ENCODE measurements around the gene TERB1.

DNA sequence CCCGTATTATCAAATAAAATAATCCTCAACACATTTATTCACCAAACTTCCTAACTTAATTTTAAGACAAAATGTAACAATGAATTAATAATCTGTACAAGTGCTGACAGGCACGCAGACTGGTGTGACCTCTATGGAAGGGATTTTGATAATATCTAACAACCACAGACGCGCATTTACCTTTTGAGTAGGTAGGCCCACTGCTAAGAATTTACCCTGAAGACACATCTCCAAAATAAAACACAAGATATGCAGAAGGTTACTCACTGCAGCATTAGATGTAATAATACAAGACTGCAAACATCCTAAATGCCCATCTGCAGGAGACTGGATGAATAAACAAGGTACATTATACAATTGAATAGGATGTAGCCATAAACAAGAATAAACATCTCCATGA lies 82.1 kb downstream of the TERB1 start:
- TF ChIP-seq POLR2A (IDR thresholded peaks at IDR 0.05; ENCODE audit: extremely low read depth, insufficient read length), result no peak
- TF ChIP-seq, protein P1, sequence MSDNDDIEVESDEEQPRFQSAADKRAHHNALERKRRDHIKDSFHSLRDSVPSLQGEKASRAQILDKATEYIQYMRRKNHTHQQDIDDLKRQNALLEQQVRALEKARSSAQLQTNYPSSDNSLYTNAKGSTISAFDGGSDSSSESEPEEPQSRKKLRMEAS (IDR thresholded peaks at IDR 0.05; ENCODE audit: low read depth, low read length), result no peak
- TF ChIP-seq, protein P2, sequence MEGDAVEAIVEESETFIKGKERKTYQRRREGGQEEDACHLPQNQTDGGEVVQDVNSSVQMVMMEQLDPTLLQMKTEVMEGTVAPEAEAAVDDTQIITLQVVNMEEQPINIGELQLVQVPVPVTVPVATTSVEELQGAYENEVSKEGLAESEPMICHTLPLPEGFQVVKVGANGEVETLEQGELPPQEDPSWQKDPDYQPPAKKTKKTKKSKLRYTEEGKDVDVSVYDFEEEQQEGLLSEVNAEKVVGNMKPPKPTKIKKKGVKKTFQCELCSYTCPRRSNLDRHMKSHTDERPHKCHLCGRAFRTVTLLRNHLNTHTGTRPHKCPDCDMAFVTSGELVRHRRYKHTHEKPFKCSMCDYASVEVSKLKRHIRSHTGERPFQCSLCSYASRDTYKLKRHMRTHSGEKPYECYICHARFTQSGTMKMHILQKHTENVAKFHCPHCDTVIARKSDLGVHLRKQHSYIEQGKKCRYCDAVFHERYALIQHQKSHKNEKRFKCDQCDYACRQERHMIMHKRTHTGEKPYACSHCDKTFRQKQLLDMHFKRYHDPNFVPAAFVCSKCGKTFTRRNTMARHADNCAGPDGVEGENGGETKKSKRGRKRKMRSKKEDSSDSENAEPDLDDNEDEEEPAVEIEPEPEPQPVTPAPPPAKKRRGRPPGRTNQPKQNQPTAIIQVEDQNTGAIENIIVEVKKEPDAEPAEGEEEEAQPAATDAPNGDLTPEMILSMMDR (IDR thresholded peaks at IDR 0.05; ENCODE audit: low read depth, low read length), result no peak
